SK-N-SH (cell line): ENCODE data around the gene NOS2. TPM values are rescaled to one million over a fixed set of nuclear protein-coding genes. Genes with fewer than 3 reads are reported as not detected.

ENCODE experiments used
- CTCF ChIA-PET: fragments of 300-600, 350-600 bp; formaldehyde crosslinking; extraction: SDS; loops from one replicate; lab custom pipeline; 2021; lab: Yijun Ruan, JAX
- POLR2A ChIA-PET: fragments of 350-600 bp; sonication (Branson Sonifier 250); formaldehyde crosslinking; extraction: SDS; loops from one replicate; lab custom pipeline; 2020; ENCODE audit warnings: antibody characterized with exemption, inconsistent platforms; lab: Yijun Ruan, JAX
- DNase-seq: peaks from one replicate; pipeline ENCODE4 v3.0.0; 2012
- H2AFZ ChIP-seq: fragments of 200-600 bp; sonication (generic); 2 replicates; pipeline ENCODE4 v1.8.1; 2016; ENCODE audit warnings: antibody characterized with exemption, mild to moderate bottlenecking, low read depth
- H3F3A ChIP-seq: fragments of 200-600 bp; sonication (generic); replicated peaks from 2 replicates; pipeline ENCODE3; 2016; ENCODE audit warnings: antibody characterized with exemption, mild to moderate bottlenecking; ENCODE audit not compliant: insufficient read depth
- H3K27ac ChIP-seq, 2 experiments: fragments of 200-500 bp in 1 of 2; fragments of 200-600 bp in 1 of 2; sonication (Bioruptor generic) in 1 of 2; sonication (generic), shearing (Covaris generic) in 1 of 2; 2 replicates each; pipeline versions ENCODE4 v1.5.1 to v1.6.1; 2014 to 2016; ENCODE audit warnings: low read depth in 2 of 2, inconsistent platforms in 1 of 2, low read length in 1 of 2, mild to moderate bottlenecking in 1 of 2, mixed read lengths in 1 of 2
- H3K27me3 ChIP-seq: fragments of 200-600 bp; sonication (generic), shearing (Covaris generic); 2 replicates; pipeline ENCODE4 v1.6.1; 2016; ENCODE audit warnings: mixed run types; ENCODE audit not compliant: insufficient read depth
- H3K36me3 ChIP-seq, 2 experiments: fragments of 200-500 bp in 1 of 2; fragments of 200-600 bp in 1 of 2; sonication (Bioruptor generic) in 1 of 2; sonication (generic) in 1 of 2; replicated peaks in 1 of 2; 2 replicates each; pipeline versions ENCODE3 to v1.5.1; 2014 to 2016; ENCODE audit warnings: low read length in 1 of 2, mild to moderate bottlenecking in 1 of 2; ENCODE audit not compliant: insufficient read depth in 2 of 2, control insufficient read depth in 1 of 2
- H3K4me1 ChIP-seq, 2 experiments: fragments of 200-500 bp in 1 of 2; fragments of 200-600 bp in 1 of 2; sonication (Bioruptor generic) in 1 of 2; sonication (generic), shearing (Covaris generic) in 1 of 2; 2 replicates each; pipeline versions ENCODE4 v1.5.1 to v1.6.1; 2014 to 2016; ENCODE audit warnings: low read depth in 1 of 2, low read length in 1 of 2, mixed run types in 1 of 2; ENCODE audit not compliant: insufficient read depth in 2 of 2, control insufficient read depth in 1 of 2
- H3K4me2 ChIP-seq: fragments of 200-600 bp; sonication (generic), shearing (Covaris generic); 2 replicates; pipeline ENCODE4 v1.6.1; 2017; ENCODE audit warnings: mixed run types
- H3K4me3 ChIP-seq, 2 experiments: fragments of 200-500 bp in 1 of 2; fragments of 200-600 bp in 1 of 2; sonication (Bioruptor generic) in 1 of 2; sonication (generic), shearing (Covaris generic) in 1 of 2; 2 replicates each; pipeline versions ENCODE4 v1.5.1 to v1.8.1; 2014 to 2016; ENCODE audit warnings: low read depth in 2 of 2, inconsistent platforms in 1 of 2, low read length in 1 of 2, mild to moderate bottlenecking in 1 of 2, mixed read lengths in 1 of 2, moderate library complexity in 1 of 2
- H3K79me2 ChIP-seq: fragments of 200-600 bp; sonication (generic); 2 replicates; pipeline ENCODE4 v1.8.1; 2017; ENCODE audit warnings: mild to moderate bottlenecking; ENCODE audit not compliant: insufficient read depth
- H3K9ac ChIP-seq: fragments of 200-600 bp; sonication (generic); 2 replicates; pipeline ENCODE4 v1.6.1; 2017; ENCODE audit warnings: mixed run types
- H3K9me2 ChIP-seq: fragments of 200-600 bp; sonication (generic); 2 replicates; pipeline ENCODE4 v1.6.1; 2017; ENCODE audit warnings: mixed run types
- H3K9me3 ChIP-seq: fragments of 200-600 bp; sonication (generic); 2 replicates; pipeline ENCODE4 v1.6.1; 2017; ENCODE audit warnings: mixed run types, mild to moderate bottlenecking, moderate library complexity
- H4K20me1 ChIP-seq: fragments of 200-600 bp; sonication (generic); 2 replicates; pipeline ENCODE4 v1.6.1; 2017; ENCODE audit warnings: mild to moderate bottlenecking, mixed run types; ENCODE audit not compliant: insufficient read depth
- CHD2 ChIP-seq: fragments of 150-350 bp; IDR thresholded peaks from 2 replicates; pipeline ENCODE4 v1.6.1; 2018; ENCODE audit warnings: low read length; ENCODE audit not compliant: partially characterized antibody
- CTCF ChIP-seq: fragments of 200-600 bp; sonication (generic); IDR thresholded peaks from 2 replicates; pipeline ENCODE4 v1.6.1; 2017; ENCODE audit warnings: antibody characterized with exemption, mild to moderate bottlenecking, moderate library complexity
- EZH2phosphoT487 ChIP-seq: fragments of 200-600 bp; sonication (generic); IDR thresholded peaks from 2 replicates; pipeline ENCODE4 v1.6.1; 2017; ENCODE audit warnings: low read depth, mixed run types, mild to moderate bottlenecking, antibody characterized with exemption, moderate library complexity, borderline replicate concordance
- FOSL2 ChIP-seq: IDR thresholded peaks from 2 replicates; pipeline ENCODE4 v1.4.0; 2012; ENCODE audit warnings: low read depth, mild to moderate bottlenecking, moderate library complexity, borderline replicate concordance
- FOXJ3 ChIP-seq: sonication (generic); formaldehyde crosslinking; IDR thresholded peaks from 2 replicates; pipeline ENCODE4 v1.5.1; 2020; ENCODE audit warnings: mild to moderate bottlenecking, missing genetic modification reagents
- FOXM1 ChIP-seq: IDR thresholded peaks from 2 replicates; pipeline ENCODE4 v1.4.0; 2012; ENCODE audit warnings: low read depth, mild to moderate bottlenecking
- GATA2 ChIP-seq: sonication (generic); formaldehyde crosslinking; IDR thresholded peaks from 2 replicates; pipeline ENCODE4 v1.5.0; 2020; ENCODE audit warnings: mild to moderate bottlenecking, missing genetic modification reagents
- MXI1 ChIP-seq: IDR thresholded peaks from 2 replicates; pipeline ENCODE4 v1.6.1; 2012; ENCODE audit warnings: mild to moderate bottlenecking, low read depth, low read length, improper control_type of control experiment
- POLR2AphosphoS5 ChIP-seq: IDR thresholded peaks from 2 replicates; pipeline ENCODE4 v1.6.1; 2012; ENCODE audit warnings: low read depth, low read length
- RAD21 ChIP-seq: IDR thresholded peaks from 2 replicates; pipeline ENCODE4 v1.6.1; 2012; ENCODE audit warnings: mild to moderate bottlenecking, low read length
- REST ChIP-seq: IDR thresholded peaks from 2 replicates; pipeline ENCODE4 v1.6.1; 2012; ENCODE audit warnings: mild to moderate bottlenecking, low read depth, low read length, moderate library complexity
- RXRA ChIP-seq: IDR thresholded peaks from 2 replicates; pipeline ENCODE4 v1.4.0; 2012; ENCODE audit warnings: low read depth, mild to moderate bottlenecking, borderline replicate concordance
- SIN3A ChIP-seq: IDR thresholded peaks from 2 replicates; pipeline ENCODE4 v1.6.1; 2012; ENCODE audit warnings: low read depth, mild to moderate bottlenecking, low read length, moderate library complexity, borderline replicate concordance
- USF2 ChIP-seq: fragments of 150-350 bp; IDR thresholded peaks from 2 replicates; pipeline ENCODE4 v1.6.1; 2017; ENCODE audit warnings: antibody characterized with exemption, low read length, low read depth, borderline replicate concordance
- ZBTB33 ChIP-seq: IDR thresholded peaks from 2 replicates; pipeline ENCODE4 v1.4.0; 2012; ENCODE audit warnings: low read depth, borderline replicate concordance
- WGBS: methylation state at CpG from one replicate; pipeline ENCODE4 v1.1.6; 2017; ENCODE audit warnings: low lambda C conversion rate; 5-methylcytosine and 5-hydroxymethylcytosine counted together
- polyA plus RNA-seq, 3 experiments: library from polyadenylated mRNA; depleted of rRNA; stranded (reverse); fragments of >200 nt; gene quantifications; 2 replicates each; pipeline ENCODE4 v1.2.3, GENCODE V29; 2012

The NOS2 gene
- polyA plus RNA-seq, 1 of the 3 experiments (the other 2 are of a cell fraction): not detected

GRCh38 chr17:27802033-27802432, 1.7 kb upstream of the NOS2 start:
- TF ChIP-seq FOXJ3 (CRISPR knock-in tag) (no peak), FOSL2 (no peak), RXRA (no peak), SIN3A (no peak), USF2 (no peak), EZH2phosphoT487 (no peak), MXI1 (no peak), FOXM1 (no peak), REST (no peak), RAD21 (no peak), CTCF (no peak), GATA2 (CRISPR knock-in tag) (no peak), POLR2AphosphoS5 (no peak), CHD2 (no peak), ZBTB33 (no peak)
- no peak overlapping the region for H3K27ac ChIP-seq
- 52% methylated on average over 2 of the region's 2 CpGs for WGBS
- no peak overlapping the region for H3K9ac ChIP-seq
- no peaks in the 10 kb centered on the region for H3K79me2 ChIP-seq
- H2AFZ ChIP-seq: no peak overlapping the region
- H3K4me3 ChIP-seq: no peak overlapping the region
- no peaks in the 10 kb centered on the region for H3F3A ChIP-seq
- H3K9me2 ChIP-seq: no peaks in the 10 kb centered on the region
- peaks cover 0 to 6% of the 10 kb centered on the region in 2 experiments; a peak in 1 of 4 replicates for H3K4me1 ChIP-seq
- H3K4me2 ChIP-seq: no peak overlapping the region
- CTCF ChIA-PET: interaction anchor here (1.2 to 10.9 kb wide), 4 partner anchors 12 to 92 kb away, joined by 3 to 275 read pairs (median 3); no protein-coding TSS in a partner anchor
- POLR2A ChIA-PET: no interaction called here
- no peaks in the 10 kb centered on the region for H4K20me1 ChIP-seq
- H3K9me3 ChIP-seq: no peaks in the 10 kb centered on the region
- no peak for DNase-seq
- H3K27me3 ChIP-seq: peaks cover 2% of the 10 kb centered on the region; the same call in 1 of the 2 replicates
- H3K36me3 ChIP-seq: no peaks in the 10 kb centered on the region
